SK-N-SH (cell line): Measurements from ENCODE around the gene SEC14L2. TPM values are rescaled to one million over a fixed set of nuclear protein-coding genes. Genes with fewer than 3 reads are reported as not detected.

Experiments
- CTCF ChIA-PET: fragments of 300-600, 350-600 bp; formaldehyde crosslinking; extraction: SDS; loops from one replicate; lab custom pipeline; 2021; lab: Yijun Ruan, JAX
- POLR2A ChIA-PET: fragments of 350-600 bp; sonication (Branson Sonifier 250); formaldehyde crosslinking; extraction: SDS; loops from one replicate; lab custom pipeline; 2020; ENCODE audit warnings: antibody characterized with exemption, inconsistent platforms; lab: Yijun Ruan, JAX
- DNase-seq: peaks from one replicate; pipeline ENCODE4 v3.0.0; 2012
- H2AFZ ChIP-seq: fragments of 200-600 bp; sonication (generic); 2 replicates; pipeline ENCODE4 v1.8.1; 2016; ENCODE audit warnings: antibody characterized with exemption, mild to moderate bottlenecking, low read depth
- H3F3A ChIP-seq: fragments of 200-600 bp; sonication (generic); replicated peaks from 2 replicates; pipeline ENCODE3; 2016; ENCODE audit warnings: antibody characterized with exemption, mild to moderate bottlenecking; ENCODE audit not compliant: insufficient read depth
- H3K27ac ChIP-seq, 2 experiments: fragments of 200-500 bp in 1 of 2; fragments of 200-600 bp in 1 of 2; sonication (Bioruptor generic) in 1 of 2; sonication (generic), shearing (Covaris generic) in 1 of 2; 2 replicates each; pipeline versions ENCODE4 v1.5.1 to v1.6.1; 2014 to 2016; ENCODE audit warnings: low read depth in 2 of 2, inconsistent platforms in 1 of 2, low read length in 1 of 2, mild to moderate bottlenecking in 1 of 2, mixed read lengths in 1 of 2
- H3K27me3 ChIP-seq: fragments of 200-600 bp; sonication (generic), shearing (Covaris generic); 2 replicates; pipeline ENCODE4 v1.6.1; 2016; ENCODE audit warnings: mixed run types; ENCODE audit not compliant: insufficient read depth
- H3K36me3 ChIP-seq, 2 experiments: fragments of 200-500 bp in 1 of 2; fragments of 200-600 bp in 1 of 2; sonication (Bioruptor generic) in 1 of 2; sonication (generic) in 1 of 2; replicated peaks in 1 of 2; 2 replicates each; pipeline versions ENCODE3 to v1.5.1; 2014 to 2016; ENCODE audit warnings: low read length in 1 of 2, mild to moderate bottlenecking in 1 of 2; ENCODE audit not compliant: insufficient read depth in 2 of 2, control insufficient read depth in 1 of 2
- H3K4me1 ChIP-seq, 2 experiments: fragments of 200-500 bp in 1 of 2; fragments of 200-600 bp in 1 of 2; sonication (Bioruptor generic) in 1 of 2; sonication (generic), shearing (Covaris generic) in 1 of 2; 2 replicates each; pipeline versions ENCODE4 v1.5.1 to v1.6.1; 2014 to 2016; ENCODE audit warnings: low read depth in 1 of 2, low read length in 1 of 2, mixed run types in 1 of 2; ENCODE audit not compliant: insufficient read depth in 2 of 2, control insufficient read depth in 1 of 2
- H3K4me2 ChIP-seq: fragments of 200-600 bp; sonication (generic), shearing (Covaris generic); 2 replicates; pipeline ENCODE4 v1.6.1; 2017; ENCODE audit warnings: mixed run types
- H3K4me3 ChIP-seq, 2 experiments: fragments of 200-500 bp in 1 of 2; fragments of 200-600 bp in 1 of 2; sonication (Bioruptor generic) in 1 of 2; sonication (generic), shearing (Covaris generic) in 1 of 2; 2 replicates each; pipeline versions ENCODE4 v1.5.1 to v1.8.1; 2014 to 2016; ENCODE audit warnings: low read depth in 2 of 2, inconsistent platforms in 1 of 2, low read length in 1 of 2, mild to moderate bottlenecking in 1 of 2, mixed read lengths in 1 of 2, moderate library complexity in 1 of 2
- H3K79me2 ChIP-seq: fragments of 200-600 bp; sonication (generic); 2 replicates; pipeline ENCODE4 v1.8.1; 2017; ENCODE audit warnings: mild to moderate bottlenecking; ENCODE audit not compliant: insufficient read depth
- H3K9ac ChIP-seq: fragments of 200-600 bp; sonication (generic); 2 replicates; pipeline ENCODE4 v1.6.1; 2017; ENCODE audit warnings: mixed run types
- H3K9me2 ChIP-seq: fragments of 200-600 bp; sonication (generic); 2 replicates; pipeline ENCODE4 v1.6.1; 2017; ENCODE audit warnings: mixed run types
- H3K9me3 ChIP-seq: fragments of 200-600 bp; sonication (generic); 2 replicates; pipeline ENCODE4 v1.6.1; 2017; ENCODE audit warnings: mixed run types, mild to moderate bottlenecking, moderate library complexity
- H4K20me1 ChIP-seq: fragments of 200-600 bp; sonication (generic); 2 replicates; pipeline ENCODE4 v1.6.1; 2017; ENCODE audit warnings: mild to moderate bottlenecking, mixed run types; ENCODE audit not compliant: insufficient read depth
- CHD2 ChIP-seq: fragments of 150-350 bp; IDR thresholded peaks from 2 replicates; pipeline ENCODE4 v1.6.1; 2018; ENCODE audit warnings: low read length; ENCODE audit not compliant: partially characterized antibody
- EZH2phosphoT487 ChIP-seq: fragments of 200-600 bp; sonication (generic); IDR thresholded peaks from 2 replicates; pipeline ENCODE4 v1.6.1; 2017; ENCODE audit warnings: low read depth, mixed run types, mild to moderate bottlenecking, antibody characterized with exemption, moderate library complexity, borderline replicate concordance
- GABPA ChIP-seq: IDR thresholded peaks from 2 replicates; pipeline ENCODE4 v1.4.0; 2012; ENCODE audit warnings: low read depth, mild to moderate bottlenecking
- JUND ChIP-seq: IDR thresholded peaks from 2 replicates; pipeline ENCODE4 v1.4.0; 2012
- MXI1 ChIP-seq: IDR thresholded peaks from 2 replicates; pipeline ENCODE4 v1.6.1; 2012; ENCODE audit warnings: mild to moderate bottlenecking, low read depth, low read length, improper control_type of control experiment
- RAD21 ChIP-seq: IDR thresholded peaks from 2 replicates; pipeline ENCODE4 v1.6.1; 2012; ENCODE audit warnings: mild to moderate bottlenecking, low read length
- RCOR1 ChIP-seq: fragments of 150-350 bp; IDR thresholded peaks from 2 replicates; pipeline ENCODE4 v1.6.1; 2017; ENCODE audit warnings: antibody characterized with exemption, low read length
- RFX5 ChIP-seq: IDR thresholded peaks from 2 replicates; pipeline ENCODE4 v1.6.1; 2012; ENCODE audit warnings: mild to moderate bottlenecking, improper control_type of control experiment, low read length
- SIN3A ChIP-seq: IDR thresholded peaks from 2 replicates; pipeline ENCODE4 v1.6.1; 2012; ENCODE audit warnings: low read depth, mild to moderate bottlenecking, low read length, moderate library complexity, borderline replicate concordance
- SMC3 ChIP-seq: IDR thresholded peaks from 2 replicates; pipeline ENCODE4 v1.6.1; 2012; ENCODE audit warnings: low read depth, low read length, improper control_type of control experiment
- TCF12 ChIP-seq: IDR thresholded peaks from 2 replicates; pipeline ENCODE4 v1.4.0; 2012
- YY1 ChIP-seq: IDR thresholded peaks from 2 replicates; pipeline ENCODE4 v1.4.0; 2012; ENCODE audit warnings: low read depth, mild to moderate bottlenecking
- WGBS: methylation state at CpG from one replicate; pipeline ENCODE4 v1.1.6; 2017; ENCODE audit warnings: low lambda C conversion rate; 5-methylcytosine and 5-hydroxymethylcytosine counted together
- polyA plus RNA-seq, 3 experiments: library from polyadenylated mRNA; depleted of rRNA; stranded (reverse); fragments of >200 nt; gene quantifications; 2 replicates each; pipeline ENCODE4 v1.2.3, GENCODE V29; 2012
- TF ChIP-seq, protein P1 (sequence below): IDR thresholded peaks from 2 replicates; pipeline ENCODE4 v1.4.0; 2012; ENCODE audit warnings: low read depth
- TF ChIP-seq, protein P2 (sequence below): fragments of 200-600 bp; sonication (generic); IDR thresholded peaks from 2 replicates; pipeline ENCODE4 v1.6.1; 2017; ENCODE audit warnings: antibody characterized with exemption, mild to moderate bottlenecking, moderate library complexity
- TF ChIP-seq, protein P3 (sequence below): fragments of 150-350 bp; IDR thresholded peaks from 2 replicates; pipeline ENCODE4 v1.6.1; 2016; ENCODE audit warnings: mild to moderate bottlenecking, low read depth, low read length
- TF ChIP-seq, protein P4 (sequence below): IDR thresholded peaks from 2 replicates; pipeline ENCODE4; 2012

The SEC14L2 gene
- polyA plus RNA-seq, 1 of the 3 experiments (the other 2 are of a cell fraction) = 14.0 TPM

DNA sequence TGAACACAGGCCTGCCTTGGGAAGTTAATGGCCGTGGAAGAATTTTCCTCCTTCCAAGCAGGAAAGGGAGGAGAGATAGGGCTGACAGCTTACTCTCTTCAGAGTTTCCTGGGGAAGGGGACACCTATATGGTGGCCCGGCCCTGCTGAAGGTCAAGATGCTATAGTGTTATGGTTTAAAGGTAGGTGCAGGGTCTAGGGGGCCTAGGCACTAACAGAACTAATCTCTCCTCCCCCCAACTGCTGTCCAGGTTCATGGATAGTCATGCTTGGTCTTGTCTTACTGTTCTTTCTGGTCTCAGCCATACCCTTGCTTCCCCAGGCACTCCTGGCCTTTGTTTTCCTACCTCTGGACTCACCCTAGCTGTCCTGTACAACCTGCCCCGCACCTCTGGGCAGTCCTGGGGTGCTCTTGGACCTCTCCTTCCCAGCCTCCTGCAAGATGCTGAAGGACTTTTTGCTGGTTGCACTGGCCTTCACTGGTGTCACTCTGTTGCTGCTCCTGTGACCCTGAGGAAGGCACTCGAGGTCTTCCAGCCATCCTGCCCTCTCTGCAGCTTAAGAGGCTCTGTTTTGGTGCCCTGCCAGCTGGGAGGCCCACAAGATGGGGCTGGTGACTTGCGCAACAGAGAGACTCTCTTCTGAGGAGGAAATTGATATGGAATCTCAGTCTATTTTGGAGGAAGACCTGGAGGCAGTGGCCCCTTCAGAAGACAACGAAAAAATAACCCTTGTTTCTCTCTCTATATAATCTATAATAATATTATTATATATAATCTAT, 57.1 kb downstream of the SEC14L2 start:
- Histone ChIP-seq H4K20me1 (no peaks in the 10 kb centered on the region), H3K36me3 (no peaks in the 10 kb centered on the region), H3K4me3 (no peak overlapping the region), H3K4me2 (no peak overlapping the region), H3K27me3 (no peaks in the 10 kb centered on the region), H3K79me2 (no peaks in the 10 kb centered on the region), H3K4me1 (no peaks in the 10 kb centered on the region), H2AFZ (no peak overlapping the region), H3K27ac (no peak overlapping the region), H3K9me3 (no peaks in the 10 kb centered on the region), H3K9ac (no peak overlapping the region), H3K9me2 (no peaks in the 10 kb centered on the region), H3F3A (no peaks in the 10 kb centered on the region)
- 45% methylated on average over 5 of the region's 6 CpGs for WGBS
- POLR2A ChIA-PET = no interaction called here
- peak; percentile 35 for DNase-seq
- CTCF ChIA-PET = interaction anchor here (1.1 to 3.4 kb wide), 3 partner anchors 9 to 52 kb away, joined by 3 to 8 read pairs (median 5); no protein-coding TSS in a partner anchor
- peak; percentile 42 for TF ChIP-seq RAD21
- no peak for TF ChIP-seq JUND
- TF ChIP-seq, protein P1, sequence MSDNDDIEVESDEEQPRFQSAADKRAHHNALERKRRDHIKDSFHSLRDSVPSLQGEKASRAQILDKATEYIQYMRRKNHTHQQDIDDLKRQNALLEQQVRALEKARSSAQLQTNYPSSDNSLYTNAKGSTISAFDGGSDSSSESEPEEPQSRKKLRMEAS = no peak
- TF ChIP-seq YY1 = no peak

DNA sequence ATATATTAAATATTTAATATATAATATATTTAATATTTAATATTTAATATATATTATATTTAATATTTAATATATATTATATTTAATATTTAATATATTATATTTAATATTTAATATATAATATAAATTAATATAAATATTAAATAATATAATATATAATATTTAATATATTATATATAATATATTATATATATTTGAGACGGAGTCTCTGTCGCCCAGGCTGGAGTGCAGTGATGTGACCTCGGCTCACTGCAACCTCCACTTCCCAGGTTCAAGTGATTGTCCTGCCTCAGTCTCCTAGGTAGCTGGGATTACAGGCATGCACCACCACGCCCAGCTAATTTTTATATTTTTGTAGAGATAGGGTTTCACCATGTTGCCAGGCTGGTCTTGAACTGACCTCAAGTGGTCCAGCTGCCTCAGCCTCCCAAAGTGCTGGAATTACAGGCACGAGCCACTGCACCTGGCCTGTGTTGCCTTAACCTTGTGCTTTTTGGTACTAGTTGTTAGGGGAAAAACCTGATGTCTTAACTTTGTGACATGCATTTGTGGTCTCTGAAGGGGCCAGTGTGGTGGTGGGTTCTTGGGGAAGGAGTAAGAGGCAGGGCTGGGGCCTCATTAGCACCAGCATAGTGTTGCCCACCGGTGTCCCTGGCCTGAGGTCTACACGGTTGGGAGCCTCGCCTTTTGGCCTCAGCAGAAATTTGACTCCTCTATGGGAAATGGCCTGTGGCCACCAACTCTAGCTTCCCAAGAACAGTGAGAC, 58.4 kb downstream of the SEC14L2 start:
- Histone ChIP-seq H3K36me3 (no peaks in the 10 kb centered on the region), H3K9ac (no peak overlapping the region)
- TF ChIP-seq RFX5 (no peak), GABPA (no peak), CHD2 (no peak), TCF12 (no peak), EZH2phosphoT487 (no peak), SIN3A (no peak), MXI1 (no peak)
- TF ChIP-seq, all 33 proteins: peak for 0
- H3K27me3 ChIP-seq = no peaks in the 10 kb centered on the region
- H3K4me1 ChIP-seq = no peaks in the 10 kb centered on the region
- H3K4me2 ChIP-seq = no peak overlapping the region
- H3K9me3 ChIP-seq = no peaks in the 10 kb centered on the region
- H3K9me2 ChIP-seq = no peaks in the 10 kb centered on the region
- H3K27ac ChIP-seq = no peak overlapping the region
- POLR2A ChIA-PET = no interaction called here
- no peaks in the 10 kb centered on the region for H4K20me1 ChIP-seq
- H3K4me3 ChIP-seq = no peak overlapping the region
- H3K79me2 ChIP-seq = no peaks in the 10 kb centered on the region
- no peak overlapping the region for H2AFZ ChIP-seq
- no peak for DNase-seq
- WGBS = 80% methylated on average over 5 of the region's 8 CpGs
- CTCF ChIA-PET = interaction anchor here (1.5 kb wide), 1 partner anchor 11 kb away, joined by 4 read pairs; no protein-coding TSS in a partner anchor
- H3F3A ChIP-seq = no peaks in the 10 kb centered on the region

DNA sequence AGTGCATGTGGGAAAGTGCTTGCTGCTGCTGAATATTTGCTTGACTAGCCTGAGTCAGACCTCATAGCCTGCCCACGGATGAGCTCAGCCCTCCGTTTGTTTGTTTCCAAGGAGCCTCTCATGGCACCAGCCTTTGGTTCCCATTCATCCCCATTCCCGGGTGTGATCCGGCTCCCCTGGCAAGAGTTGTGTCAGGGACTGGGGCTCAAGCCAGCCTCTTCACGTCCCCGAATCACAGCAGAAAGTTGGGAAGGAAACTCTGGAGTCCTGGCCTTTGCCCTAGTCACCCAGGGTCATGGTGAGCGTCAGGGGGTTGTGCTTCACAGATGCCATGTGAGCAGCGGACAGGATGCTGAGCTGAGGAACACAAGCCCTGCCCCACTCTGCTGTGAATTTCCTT, 61.2 kb downstream of the SEC14L2 start:
- Histone ChIP-seq H3K4me1 (no peaks in the 10 kb centered on the region), H3K79me2 (no peaks in the 10 kb centered on the region), H3F3A (no peaks in the 10 kb centered on the region), H3K9me2 (no peaks in the 10 kb centered on the region), H3K9ac (no peak overlapping the region), H3K4me2 (no peak overlapping the region), H3K9me3 (no peaks in the 10 kb centered on the region), H3K36me3 (no peaks in the 10 kb centered on the region), H4K20me1 (no peaks in the 10 kb centered on the region), H3K27me3 (no peaks in the 10 kb centered on the region), H3K4me3 (no peak overlapping the region), H2AFZ (no peak overlapping the region), H3K27ac (no peak overlapping the region)
- no peak for DNase-seq
- CTCF ChIA-PET = interaction anchor here (0.9 to 1.7 kb wide), 4 partner anchors 10 to 67 kb away, joined by 3 to 6 read pairs (median 3); no protein-coding TSS in a partner anchor
- WGBS = 27% methylated on average over 8 of the region's 8 CpGs
- POLR2A ChIA-PET = no interaction called here
- TF ChIP-seq YY1 (no peak), SMC3 (no peak), MXI1 (no peak), RAD21 (no peak), SIN3A (no peak), GABPA (no peak), RCOR1 (no peak)
- TF ChIP-seq, protein P2, sequence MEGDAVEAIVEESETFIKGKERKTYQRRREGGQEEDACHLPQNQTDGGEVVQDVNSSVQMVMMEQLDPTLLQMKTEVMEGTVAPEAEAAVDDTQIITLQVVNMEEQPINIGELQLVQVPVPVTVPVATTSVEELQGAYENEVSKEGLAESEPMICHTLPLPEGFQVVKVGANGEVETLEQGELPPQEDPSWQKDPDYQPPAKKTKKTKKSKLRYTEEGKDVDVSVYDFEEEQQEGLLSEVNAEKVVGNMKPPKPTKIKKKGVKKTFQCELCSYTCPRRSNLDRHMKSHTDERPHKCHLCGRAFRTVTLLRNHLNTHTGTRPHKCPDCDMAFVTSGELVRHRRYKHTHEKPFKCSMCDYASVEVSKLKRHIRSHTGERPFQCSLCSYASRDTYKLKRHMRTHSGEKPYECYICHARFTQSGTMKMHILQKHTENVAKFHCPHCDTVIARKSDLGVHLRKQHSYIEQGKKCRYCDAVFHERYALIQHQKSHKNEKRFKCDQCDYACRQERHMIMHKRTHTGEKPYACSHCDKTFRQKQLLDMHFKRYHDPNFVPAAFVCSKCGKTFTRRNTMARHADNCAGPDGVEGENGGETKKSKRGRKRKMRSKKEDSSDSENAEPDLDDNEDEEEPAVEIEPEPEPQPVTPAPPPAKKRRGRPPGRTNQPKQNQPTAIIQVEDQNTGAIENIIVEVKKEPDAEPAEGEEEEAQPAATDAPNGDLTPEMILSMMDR = no peak
- TF ChIP-seq, protein P3, sequence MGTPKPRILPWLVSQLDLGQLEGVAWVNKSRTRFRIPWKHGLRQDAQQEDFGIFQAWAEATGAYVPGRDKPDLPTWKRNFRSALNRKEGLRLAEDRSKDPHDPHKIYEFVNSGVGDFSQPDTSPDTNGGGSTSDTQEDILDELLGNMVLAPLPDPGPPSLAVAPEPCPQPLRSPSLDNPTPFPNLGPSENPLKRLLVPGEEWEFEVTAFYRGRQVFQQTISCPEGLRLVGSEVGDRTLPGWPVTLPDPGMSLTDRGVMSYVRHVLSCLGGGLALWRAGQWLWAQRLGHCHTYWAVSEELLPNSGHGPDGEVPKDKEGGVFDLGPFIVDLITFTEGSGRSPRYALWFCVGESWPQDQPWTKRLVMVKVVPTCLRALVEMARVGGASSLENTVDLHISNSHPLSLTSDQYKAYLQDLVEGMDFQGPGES = no peak
- TF ChIP-seq, protein P4, sequence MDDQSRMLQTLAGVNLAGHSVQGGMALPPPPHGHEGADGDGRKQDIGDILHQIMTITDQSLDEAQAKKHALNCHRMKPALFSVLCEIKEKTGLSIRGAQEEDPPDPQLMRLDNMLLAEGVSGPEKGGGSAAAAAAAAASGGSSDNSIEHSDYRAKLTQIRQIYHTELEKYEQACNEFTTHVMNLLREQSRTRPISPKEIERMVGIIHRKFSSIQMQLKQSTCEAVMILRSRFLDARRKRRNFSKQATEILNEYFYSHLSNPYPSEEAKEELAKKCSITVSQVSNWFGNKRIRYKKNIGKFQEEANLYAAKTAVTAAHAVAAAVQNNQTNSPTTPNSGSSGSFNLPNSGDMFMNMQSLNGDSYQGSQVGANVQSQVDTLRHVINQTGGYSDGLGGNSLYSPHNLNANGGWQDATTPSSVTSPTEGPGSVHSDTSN = no peak
